ENCODE data around the gene GRAMD2B.

DNA sequence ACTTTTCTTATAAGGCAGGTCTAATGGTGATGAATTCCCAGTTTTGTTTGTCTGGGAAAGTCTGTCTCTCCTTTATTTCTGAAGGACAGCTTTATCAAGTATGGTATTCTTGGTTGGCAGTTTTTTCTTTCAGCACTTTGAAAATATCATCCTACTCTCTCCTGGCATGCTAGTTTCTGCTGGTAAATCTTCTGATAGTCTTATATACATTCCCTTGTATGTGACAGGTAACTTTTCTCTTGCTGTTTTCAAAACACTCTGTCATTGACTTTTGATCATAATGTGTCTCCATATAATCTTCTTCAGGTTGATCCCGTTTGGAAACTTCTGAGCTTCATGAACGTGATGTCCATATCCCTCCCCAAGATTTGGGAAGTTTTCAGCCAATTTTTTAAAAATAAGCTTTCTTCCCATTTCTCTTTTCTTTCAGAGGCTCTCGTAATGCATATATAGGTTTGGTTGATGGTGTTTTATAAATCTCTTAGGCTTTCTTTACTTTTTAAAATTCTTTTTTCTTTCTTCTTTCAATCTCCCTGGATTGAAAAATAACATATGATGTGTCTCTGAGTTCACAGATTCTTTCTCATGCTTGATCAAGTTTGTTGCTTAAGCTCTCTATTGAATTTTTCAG is 22.5 kb upstream of the GRAMD2B start:
- no peak for TF ChIP-seq POLR2A (IDR thresholded peaks at IDR 0.05)
- TF ChIP-seq, protein P1, sequence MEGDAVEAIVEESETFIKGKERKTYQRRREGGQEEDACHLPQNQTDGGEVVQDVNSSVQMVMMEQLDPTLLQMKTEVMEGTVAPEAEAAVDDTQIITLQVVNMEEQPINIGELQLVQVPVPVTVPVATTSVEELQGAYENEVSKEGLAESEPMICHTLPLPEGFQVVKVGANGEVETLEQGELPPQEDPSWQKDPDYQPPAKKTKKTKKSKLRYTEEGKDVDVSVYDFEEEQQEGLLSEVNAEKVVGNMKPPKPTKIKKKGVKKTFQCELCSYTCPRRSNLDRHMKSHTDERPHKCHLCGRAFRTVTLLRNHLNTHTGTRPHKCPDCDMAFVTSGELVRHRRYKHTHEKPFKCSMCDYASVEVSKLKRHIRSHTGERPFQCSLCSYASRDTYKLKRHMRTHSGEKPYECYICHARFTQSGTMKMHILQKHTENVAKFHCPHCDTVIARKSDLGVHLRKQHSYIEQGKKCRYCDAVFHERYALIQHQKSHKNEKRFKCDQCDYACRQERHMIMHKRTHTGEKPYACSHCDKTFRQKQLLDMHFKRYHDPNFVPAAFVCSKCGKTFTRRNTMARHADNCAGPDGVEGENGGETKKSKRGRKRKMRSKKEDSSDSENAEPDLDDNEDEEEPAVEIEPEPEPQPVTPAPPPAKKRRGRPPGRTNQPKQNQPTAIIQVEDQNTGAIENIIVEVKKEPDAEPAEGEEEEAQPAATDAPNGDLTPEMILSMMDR (IDR thresholded peaks at IDR 0.05), result no peak
